Right lobe of liver (tissue), 6 donors: ENCODE results near the gene UBE2G1. TPM values are rescaled to one million over a fixed set of nuclear protein-coding genes. Genes with fewer than 3 reads are reported as not detected.

Source experiments
- ATAC-seq, 4 donors: fragments of 200-7000 bp; cut with Tn5 transposase; one replicate each; pipeline ENCODE4 v1.9.1; 2020; ENCODE audit warnings: mild to moderate bottlenecking in 4 of 4, moderate library complexity in 4 of 4
- DNase-seq, 3 donors: peaks; one replicate each; pipeline ENCODE4 v3.0.0-alpha.2; 2020
- H3K27ac ChIP-seq, 3 donors: fragments of 200-600 bp; one replicate each; pipeline ENCODE4 v1.8.0; 2022
- H3K27me3 ChIP-seq, 2 donors: fragments of 200-600 bp; one replicate each; pipeline ENCODE4 v1.8.0; 2022
- H3K36me3 ChIP-seq, 4 donors: fragments of 200-600 bp; sonication (generic) in 1 of 4; one replicate each; pipeline versions ENCODE4 v1.5.1 to v1.8.0; 2017 to 2022; ENCODE audit warnings: control low read depth in 1 of 4
- H3K4me1 ChIP-seq, 4 donors: fragments of 200-600 bp; sonication (generic) in 1 of 4; one replicate each; pipeline versions ENCODE4 v1.5.1 to v1.8.0; 2017 to 2022; ENCODE audit warnings: control low read depth in 1 of 4
- H3K4me3 ChIP-seq, 3 donors: fragments of 200-600 bp; one replicate each; pipeline ENCODE4 v1.8.0; 2022
- H3K9me3 ChIP-seq, 4 donors: fragments of 200-600 bp; sonication (generic) in 1 of 4; one replicate each; pipeline versions ENCODE4 v1.5.1 to v1.8.0; 2017 to 2022; ENCODE audit warnings: control low read depth in 1 of 4
- POLR2A ChIP-seq: fragments of 450-650 bp; IDR thresholded peaks from one replicate; pipeline ENCODE4 v1.6.1; 2017; ENCODE audit warnings: antibody characterized with exemption, mild to moderate bottlenecking
- WGBS: methylation state at CpG from one replicate; pipeline ENCODE4 v1.1.6; 2018; ENCODE audit warnings: low coverage, low lambda C conversion rate; ENCODE audit not compliant: insufficient coverage; ENCODE audit errors: missing lambda C conversion rate; 5-methylcytosine and 5-hydroxymethylcytosine counted together
- intact Hi-C, 2 donors: fragments of 100-400 bp; cut with DNase I; formaldehyde crosslinking; loops; one replicate each; pipeline versions ENCODE4 v1.11.2 to v1.14.1; 2022
- total RNA-seq, 6 experiments: library from RNA; depleted of rRNA in 2 of 6; stranded (reverse); fragments of >200 nt in 2 of 6; fragmentation: NEBNext Ultra II Directional in 3 of 6; extraction: Animal tissue kit (Norgen Biotek cat#: 25700) in 3 of 6; gene quantifications; one replicate each; pipeline versions ENCODE4 v1.1.0 to v1.2.4, GENCODE V29; 2016 to 2023
- TF ChIP-seq, protein P1 (sequence below), 4 donors: fragments of 200-600 bp in 3 of 4; fragments of 450-650 bp in 1 of 4; IDR thresholded peaks; one replicate each; pipeline versions ENCODE4 v1.5.1 to v1.8.0; 2016 to 2022; ENCODE audit warnings: antibody characterized with exemption in 4 of 4, mild to moderate bottlenecking in 2 of 4
- donor health status: DM: no; HTN: yes; CAD: no.
- donor health status: DM: no; HTN: no; CAD: no.
- donor health status: DM: no; HTN: no; CAD: no.
- donor health status: DM: no; HTN: yes; CAD: no.
- donor health status: DM: no; HTN: yes; CAD: no.

UBE2G1 gene
- total RNA-seq, 6 experiments from 2014 or later: 30.3 to 45.5 (median 38.8) TPM

DNA sequence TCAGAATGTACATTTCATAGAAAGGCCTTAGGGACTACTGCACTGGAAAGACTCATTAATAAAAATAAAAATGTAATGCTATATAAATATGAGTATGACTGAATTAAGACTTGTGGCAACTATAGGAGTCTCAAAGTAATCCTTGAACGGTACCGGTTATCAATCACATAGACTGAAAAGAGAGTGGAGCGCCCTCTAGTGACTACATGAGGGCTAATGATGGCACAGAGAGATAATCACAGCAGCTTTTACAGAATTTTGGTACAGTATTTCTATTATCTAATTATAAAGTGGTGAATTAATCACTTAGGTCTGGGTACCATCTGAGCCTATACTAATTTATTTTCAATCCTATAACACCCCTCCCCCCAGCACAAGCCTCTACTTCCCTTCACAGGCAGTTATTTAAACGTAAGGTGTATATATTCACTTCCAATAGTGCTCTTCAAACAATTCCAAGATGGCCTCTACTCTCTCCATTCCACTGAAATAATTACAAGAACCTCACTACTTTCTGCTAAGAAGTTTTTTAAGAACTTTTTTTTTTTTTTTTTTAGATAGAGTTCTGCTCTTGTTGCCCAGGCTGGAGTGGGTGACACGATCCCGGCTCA is 62.0 kb downstream of the UBE2G1 start:
- DNase-seq: no peak
- intact Hi-C loops: no loop called here
- TF ChIP-seq, protein P1, sequence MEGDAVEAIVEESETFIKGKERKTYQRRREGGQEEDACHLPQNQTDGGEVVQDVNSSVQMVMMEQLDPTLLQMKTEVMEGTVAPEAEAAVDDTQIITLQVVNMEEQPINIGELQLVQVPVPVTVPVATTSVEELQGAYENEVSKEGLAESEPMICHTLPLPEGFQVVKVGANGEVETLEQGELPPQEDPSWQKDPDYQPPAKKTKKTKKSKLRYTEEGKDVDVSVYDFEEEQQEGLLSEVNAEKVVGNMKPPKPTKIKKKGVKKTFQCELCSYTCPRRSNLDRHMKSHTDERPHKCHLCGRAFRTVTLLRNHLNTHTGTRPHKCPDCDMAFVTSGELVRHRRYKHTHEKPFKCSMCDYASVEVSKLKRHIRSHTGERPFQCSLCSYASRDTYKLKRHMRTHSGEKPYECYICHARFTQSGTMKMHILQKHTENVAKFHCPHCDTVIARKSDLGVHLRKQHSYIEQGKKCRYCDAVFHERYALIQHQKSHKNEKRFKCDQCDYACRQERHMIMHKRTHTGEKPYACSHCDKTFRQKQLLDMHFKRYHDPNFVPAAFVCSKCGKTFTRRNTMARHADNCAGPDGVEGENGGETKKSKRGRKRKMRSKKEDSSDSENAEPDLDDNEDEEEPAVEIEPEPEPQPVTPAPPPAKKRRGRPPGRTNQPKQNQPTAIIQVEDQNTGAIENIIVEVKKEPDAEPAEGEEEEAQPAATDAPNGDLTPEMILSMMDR (IDR thresholded peaks at IDR 0.05): peak; percentile 48 to 76 (median 74)
- TF ChIP-seq POLR2A: no peak

DNA sequence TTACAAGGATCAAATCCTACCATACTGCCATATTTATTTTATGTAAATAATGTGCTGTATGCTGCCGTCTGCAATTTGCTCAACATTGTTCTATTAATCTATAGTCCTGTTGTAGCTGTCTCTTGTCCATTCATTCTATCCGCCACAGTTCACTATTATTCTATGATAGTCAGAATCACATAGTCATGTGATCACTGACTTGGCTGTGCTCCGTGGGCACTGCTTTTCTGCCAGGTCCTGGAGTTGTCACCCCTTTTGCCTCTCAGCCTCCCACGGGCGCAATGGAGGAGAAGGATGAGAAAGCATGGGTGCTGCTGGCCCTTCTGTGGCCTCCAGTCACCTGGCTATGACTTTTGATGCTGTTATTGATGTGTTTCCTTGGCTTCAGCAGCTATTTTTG is 65.4 kb downstream of the UBE2G1 start:
- WGBS: 76% methylated on average over 5 of the region's 5 CpGs
- intact Hi-C loops: no loop called here
- H3K4me1 ChIP-seq: peaks cover 0 to 7% (median 0%) of the 10 kb centered on the region in 4 donors
- ATAC-seq (no peak), DNase-seq (no peak)
- H3K36me3 ChIP-seq: peaks cover 0 to 11% (median 0%) of the 10 kb centered on the region in 4 donors
- H3K4me3 ChIP-seq: no peak overlapping the region
- no peak overlapping the region for H3K27ac ChIP-seq
- H3K9me3 ChIP-seq: no peaks in the 10 kb centered on the region
- no peaks in the 10 kb centered on the region for H3K27me3 ChIP-seq
- TF ChIP-seq, protein P1 (IDR thresholded peaks at IDR 0.05): no peak
- no peak for TF ChIP-seq POLR2A

More for the DNA sequence above, 62.0 kb downstream of the UBE2G1 start:
- Histone ChIP-seq H3K27me3 (no peaks in the 10 kb centered on the region), H3K4me1 (peaks cover 0 to 10% (median under 1%) of the 10 kb centered on the region in 4 donors), H3K4me3 (no peak overlapping the region), H3K36me3 (peaks cover 0 to 12% (median 0%) of the 10 kb centered on the region in 4 donors), H3K9me3 (no peaks in the 10 kb centered on the region), H3K27ac (no peak overlapping the region)
- ATAC-seq: peak; percentile 77 to 90 (median 86)
- WGBS: 48% methylated on average over 6 of the region's 6 CpGs

DNA sequence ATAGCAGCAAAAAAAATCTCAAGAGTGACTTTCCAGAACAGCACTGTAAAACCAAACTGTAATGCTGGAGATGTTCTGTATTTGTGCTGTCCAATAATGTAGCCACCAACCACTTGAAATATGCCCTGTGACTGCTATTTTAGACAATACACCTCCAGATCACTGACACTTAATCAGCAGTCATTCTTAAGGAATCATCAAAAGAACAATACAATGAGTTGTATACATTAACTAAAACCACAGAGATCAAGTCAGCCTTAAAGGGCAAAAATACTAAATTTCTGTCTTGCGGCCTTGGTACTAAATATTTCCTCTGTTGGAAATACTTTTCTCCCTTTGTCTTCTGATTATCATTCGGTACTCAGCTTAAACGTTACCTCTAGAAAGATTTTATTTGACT is 69.1 kb downstream of the UBE2G1 start:
- no peak for ATAC-seq
- 80% methylated on average over 3 of the region's 3 CpGs for WGBS
- no peaks in the 10 kb centered on the region for H3K4me1 ChIP-seq
- no peaks in the 10 kb centered on the region for H3K9me3 ChIP-seq
- intact Hi-C loops: loop anchor here in 1 of 2 donors (5.0 kb wide), 1 partner anchor 35 kb away; the partner anchor contains the start of gene ANKFY1
- TF ChIP-seq POLR2A: no peak
- TF ChIP-seq, protein P1 (IDR thresholded peaks at IDR 0.05): no peak
- DNase-seq: no peak
- H3K36me3 ChIP-seq: peaks cover 0 to 5% (median 0%) of the 10 kb centered on the region in 4 donors
- no peaks in the 10 kb centered on the region for H3K27me3 ChIP-seq
- no peak overlapping the region for H3K4me3 ChIP-seq
- no peak overlapping the region for H3K27ac ChIP-seq

DNA sequence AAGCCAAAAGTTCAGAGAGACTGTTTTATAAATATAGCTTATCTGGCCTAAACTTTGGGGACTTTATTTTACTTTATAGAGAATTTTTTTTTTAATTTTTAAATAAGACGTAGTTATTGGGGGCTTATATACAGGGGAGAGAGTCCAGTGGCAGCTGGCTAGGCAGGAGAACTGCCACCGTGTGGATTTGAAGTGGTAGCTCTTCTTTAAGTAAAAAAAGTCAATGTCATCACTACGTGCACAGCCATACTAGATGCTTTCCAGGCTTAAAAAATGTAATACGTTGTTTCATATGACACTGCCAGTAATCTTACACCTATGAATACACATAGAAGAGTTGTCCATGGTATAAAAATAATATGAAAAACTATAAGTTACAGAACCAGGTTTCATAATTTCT is 70.8 kb downstream of the UBE2G1 start:
- H3K27ac ChIP-seq: no peak overlapping the region
- intact Hi-C loops: loop anchor here in 1 of 2 donors (5.0 kb wide), 1 partner anchor 33 kb away; the partner anchor contains the start of gene ANKFY1
- 66% methylated on average over 4 of the region's 4 CpGs for WGBS
- H3K4me3 ChIP-seq: no peak overlapping the region
- H3K4me1 ChIP-seq: no peaks in the 10 kb centered on the region
- no peaks in the 10 kb centered on the region for H3K27me3 ChIP-seq
- no peak for DNase-seq
- TF ChIP-seq, protein P1 (IDR thresholded peaks at IDR 0.05): no peak
- no peak for TF ChIP-seq POLR2A
- no peak for ATAC-seq
- no peaks in the 10 kb centered on the region for H3K9me3 ChIP-seq
- peaks cover 0 to 9% (median 1%) of the 10 kb centered on the region in 4 donors for H3K36me3 ChIP-seq
